Loucy (cell line): Measurements from ENCODE around the gene CT45A1.
"Not testable (repeated sequence)": the region's sequence is repeated elsewhere in the genome, so short reads cannot be mapped to it uniquely, and the experiment has no call there.

Experiments used
- H2AFZ ChIP-seq: fragments of 200-600 bp; sonication (generic); 2 replicates; pipeline ENCODE4 v1.6.0; 2016; ENCODE audit warnings: antibody characterized with exemption, mild to moderate bottlenecking, low read length, moderate library complexity
- H3F3A ChIP-seq: fragments of 200-600 bp; 2 replicates; pipeline ENCODE4 v1.6.0; 2016; ENCODE audit warnings: antibody characterized with exemption, low read depth, mild to moderate bottlenecking
- H3K27me3 ChIP-seq: fragments of 200-600 bp; sonication (generic); 2 replicates; pipeline ENCODE4 v1.6.1; 2014; ENCODE audit warnings: low read length, mild to moderate bottlenecking; ENCODE audit not compliant: insufficient read depth, poor library complexity, severe bottlenecking
- H3K36me3 ChIP-seq: fragments of 200-600 bp; sonication (generic); 2 replicates; pipeline ENCODE4 v1.6.1; 2016; ENCODE audit warnings: low read length; ENCODE audit not compliant: insufficient read depth
- H3K4me1 ChIP-seq: fragments of 200-600 bp; sonication (generic); 2 replicates; pipeline ENCODE4 v1.5.1; 2014; ENCODE audit warnings: low read length, mild to moderate bottlenecking; ENCODE audit not compliant: insufficient read depth, poor library complexity, severe bottlenecking
- H3K4me2 ChIP-seq: fragments of 200-600 bp; sonication (generic); 2 replicates; pipeline ENCODE4 v1.6.0; 2014; ENCODE audit warnings: antibody characterized with exemption, low read length, low read depth, mild to moderate bottlenecking; ENCODE audit not compliant: poor library complexity, severe bottlenecking
- H3K4me3 ChIP-seq: fragments of 200-600 bp; sonication (generic); 2 replicates; pipeline ENCODE4 v1.5.1; 2014; ENCODE audit warnings: low read length, mild to moderate bottlenecking, mixed read lengths; ENCODE audit not compliant: poor library complexity, severe bottlenecking
- H3K79me2 ChIP-seq: fragments of 200-600 bp; sonication (generic); 2 replicates; pipeline ENCODE4 v1.6.1; 2014; ENCODE audit warnings: low read length; ENCODE audit not compliant: insufficient read depth
- H3K9ac ChIP-seq: fragments of 200-600 bp; sonication (generic); 2 replicates; pipeline ENCODE4 v1.6.0; 2014; ENCODE audit warnings: mild to moderate bottlenecking, low read depth, low read length, moderate library complexity; ENCODE audit not compliant: poor library complexity, severe bottlenecking
- H3K9me2 ChIP-seq: fragments of 200-600 bp; sonication (generic); replicated peaks from 2 replicates; pipeline ENCODE4 v1.6.1; 2016; ENCODE audit warnings: low read depth, low read length, mixed read lengths
- H3K9me3 ChIP-seq: fragments of 200-600 bp; sonication (generic); 2 replicates; pipeline ENCODE4 v1.6.1; 2014; ENCODE audit warnings: mild to moderate bottlenecking, antibody characterized with exemption, low read length, low read depth; ENCODE audit not compliant: insufficient read depth
- H4K20me1 ChIP-seq: fragments of 200-600 bp; sonication (generic); 2 replicates; pipeline ENCODE4 v1.6.0; 2014; ENCODE audit warnings: antibody characterized with exemption, low read length, mild to moderate bottlenecking; ENCODE audit not compliant: insufficient read depth, poor library complexity, severe bottlenecking
- CTCF ChIP-seq: fragments of 200-600 bp; sonication (generic); conservative IDR thresholded peaks from 2 replicates; pipeline ENCODE4 v1.5.1; 2014; ENCODE audit warnings: mild to moderate bottlenecking, antibody characterized with exemption, low read length
- EZH2phosphoT487 ChIP-seq: fragments of 200-600 bp; IDR thresholded peaks from 2 replicates; pipeline ENCODE4 v1.6.1; 2018; ENCODE audit warnings: antibody characterized with exemption, mild to moderate bottlenecking, moderate library complexity, borderline replicate concordance

CT45A1 gene

GRCh38 chrX:135713183-135713689 is at the start of gene CT45A1:
TSS of gene CT45A1 (plus strand) at chrX:135713639. CDS start at chrX:135718941, 5,302 bp downstream.
- H3K9me3 ChIP-seq, H3K4me1 ChIP-seq, H3K79me2 ChIP-seq, H2AFZ ChIP-seq, H3K9me2 ChIP-seq, H3K4me3 ChIP-seq, H3F3A ChIP-seq, H3K9ac ChIP-seq, H3K4me2 ChIP-seq, H3K27me3 ChIP-seq, H3K36me3 ChIP-seq, H4K20me1 ChIP-seq: not testable (repeated sequence)
- peak; percentile 53 for TF ChIP-seq CTCF

- H3K4me1 ChIP-seq, H3K4me2 ChIP-seq, H2AFZ ChIP-seq, H4K20me1 ChIP-seq, H3K27me3 ChIP-seq, H3K79me2 ChIP-seq, H3F3A ChIP-seq, H3K9ac ChIP-seq, H3K36me3 ChIP-seq, H3K9me3 ChIP-seq, H3K4me3 ChIP-seq, H3K9me2 ChIP-seq: not testable (repeated sequence)
These were observed 40.5 kb upstream of the CT45A1 start for GRCh38 chrX:135672979-135673378.

GRCh38 chrX:135688137-135688536 is 25.3 kb upstream of the CT45A1 start:
- no peaks in the 10 kb centered on the region for H4K20me1 ChIP-seq
- H3K36me3 ChIP-seq, result no peaks in the 10 kb centered on the region
- no peaks in the 10 kb centered on the region for H3K4me1 ChIP-seq
- H3K9me3 ChIP-seq, result no peaks in the 10 kb centered on the region
- no peaks in the 10 kb centered on the region for H3K9me2 ChIP-seq
- no peak overlapping the region for H3K9ac ChIP-seq
- no peaks in the 10 kb centered on the region for H3F3A ChIP-seq
- H3K27me3 ChIP-seq, result no peaks in the 10 kb centered on the region
- no peaks in the 10 kb centered on the region for H3K79me2 ChIP-seq
- no peak overlapping the region for H3K4me2 ChIP-seq
- no peak overlapping the region for H3K4me3 ChIP-seq
- TF ChIP-seq CTCF (peak; percentile 28), EZH2phosphoT487 (no peak)
- no peak overlapping the region for H2AFZ ChIP-seq

GRCh38 chrX:135695471-135695870 is 18.0 kb upstream of the CT45A1 start:
- Histone ChIP-seq H3K79me2 (no peaks in the 10 kb centered on the region), H3K4me2 (no peak overlapping the region), H2AFZ (no peak overlapping the region), H3K9me3 (no peaks in the 10 kb centered on the region), H3K9ac (no peak overlapping the region), H3K36me3 (no peaks in the 10 kb centered on the region), H3K4me1 (no peaks in the 10 kb centered on the region), H3F3A (no peaks in the 10 kb centered on the region), H3K9me2 (no peaks in the 10 kb centered on the region), H4K20me1 (no peaks in the 10 kb centered on the region), H3K4me3 (no peak overlapping the region), H3K27me3 (no peaks in the 10 kb centered on the region)
- TF ChIP-seq CTCF (no peak), EZH2phosphoT487 (no peak)
